B cell (primary cell): ENCODE results near the gene MAPT. TPM values are rescaled to one million over a fixed set of nuclear protein-coding genes. Genes with fewer than 3 reads are reported as not detected.

ENCODE experiments used
- ATAC-seq: fragments of 200-7000 bp; cut with Tn5 transposase; one replicate; pipeline ENCODE4 v1.10.0; 2021; ENCODE audit warnings: low read depth, mild to moderate bottlenecking, moderate number of reproducible peaks, moderate library complexity
- CTCF ChIA-PET: fragments of 350-600 bp; sonication (Branson Sonifier 250); formaldehyde crosslinking; loops from one replicate; lab custom pipeline; 2021; ENCODE audit warnings: antibody characterized with exemption, inconsistent platforms; lab: Charles Lee
- POLR2A ChIA-PET: fragments of 350-600 bp; sonication (Branson Sonifier 250); formaldehyde crosslinking; loops from one replicate; lab custom pipeline; 2021; ENCODE audit warnings: antibody characterized with exemption; lab: Charles Lee
- DNase-seq: peaks from one replicate; pipeline ENCODE4 v3.0.0; 2013
- H2AFZ ChIP-seq: 2 replicates; pipeline ENCODE4 v1.6.1; 2012; ENCODE audit warnings: mild to moderate bottlenecking, low read depth, low read length; ENCODE audit not compliant: insufficient read depth, poor library complexity, severe bottlenecking
- H3K27ac ChIP-seq, 2 donors: 1 replicate in 1 of 2; 2 replicates in 1 of 2; pipeline ENCODE4 v1.5.1; 2012 to 2013; ENCODE audit warnings: low read length in 2 of 2, mild to moderate bottlenecking in 2 of 2, moderate library complexity in 1 of 2
- H3K27me3 ChIP-seq, 4 experiments: fragments of 200-600 bp in 1 of 4; sonication (generic) in 1 of 4; replicated peaks in 1 of 4; 1 replicate in 2 of 4; 2 replicates in 2 of 4; pipeline versions ENCODE4 v1.6.1 to v1.7.0; 2013 to 2016; ENCODE audit warnings: low read length in 3 of 4, mild to moderate bottlenecking in 2 of 4, mixed read lengths in 1 of 4, moderate library complexity in 1 of 4; ENCODE audit not compliant: insufficient read depth in 4 of 4, control insufficient read depth in 3 of 4; ENCODE audit errors: control extremely low read depth in 1 of 4
- H3K36me3 ChIP-seq, 2 experiments: replicated peaks in 1 of 2; 1 replicate in 1 of 2; 2 replicates in 1 of 2; pipeline versions ENCODE4 v1.6.1 to v1.7.1; 2013; ENCODE audit warnings: low read length in 1 of 2; ENCODE audit not compliant: insufficient read depth in 2 of 2, control insufficient read depth in 1 of 2; ENCODE audit errors: control extremely low read depth in 1 of 2, extremely low read depth in 1 of 2
- H3K4me1 ChIP-seq, 2 donors: fragments of 200-600 bp in 1 of 2; sonication (generic) in 1 of 2; 1 replicate in 1 of 2; 2 replicates in 1 of 2; pipeline versions ENCODE4 v1.5.1 to v1.6.1; 2013 to 2017; ENCODE audit warnings: low read length in 2 of 2; ENCODE audit not compliant: control insufficient read depth in 2 of 2, insufficient read depth in 2 of 2
- H3K4me2 ChIP-seq: replicated peaks from 2 replicates; pipeline ENCODE3; 2012; ENCODE audit warnings: mild to moderate bottlenecking, low read depth, low read length; ENCODE audit not compliant: poor library complexity, severe bottlenecking
- H3K4me3 ChIP-seq, 5 experiments: fragments of 200-600 bp in 1 of 5; sonication (generic) in 1 of 5; 1 replicate in 3 of 5; 2 replicates in 2 of 5; pipeline versions ENCODE4 v1.5.1 to v1.7.0; 2011 to 2016; ENCODE audit warnings: low read length in 4 of 5, mild to moderate bottlenecking in 4 of 5, low read depth in 2 of 5, control low read depth in 1 of 5, moderate library complexity in 1 of 5; ENCODE audit not compliant: insufficient read depth in 1 of 5; ENCODE audit errors: control extremely low read depth in 1 of 5, extremely low read depth in 1 of 5
- H3K79me2 ChIP-seq: fragments of 200-600 bp; sonication (generic); one replicate; pipeline ENCODE4 v1.6.0; 2016; ENCODE audit warnings: low read length; ENCODE audit not compliant: control insufficient read depth, insufficient read depth
- H3K9ac ChIP-seq: fragments of 200-600 bp; sonication (generic); 2 replicates; pipeline ENCODE4 v1.6.1; 2017; ENCODE audit warnings: mild to moderate bottlenecking, low read length, moderate library complexity
- H3K9me3 ChIP-seq, 3 donors: one replicate each; pipeline versions ENCODE4 v1.6.1 to v1.7.1; 2013; ENCODE audit warnings: low read length in 2 of 3; ENCODE audit not compliant: control insufficient read depth in 2 of 3, insufficient read depth in 1 of 3; ENCODE audit errors: control extremely low read depth in 1 of 3
- H4K20me1 ChIP-seq: 2 replicates; pipeline ENCODE4 v1.6.0; 2012; ENCODE audit warnings: mild to moderate bottlenecking, low read length; ENCODE audit not compliant: insufficient read depth, control insufficient read depth, poor library complexity, severe bottlenecking
- H3K27ac Mint-ChIP-seq: one replicate; pipeline ENCODE4 v1.8.0; 2021; ENCODE audit warnings: mixed read lengths
- H3K27me3 Mint-ChIP-seq: one replicate; pipeline ENCODE4 v1.8.0; 2021; ENCODE audit warnings: mixed read lengths
- H3K4me1 Mint-ChIP-seq: one replicate; pipeline ENCODE4 v1.8.0; 2021; ENCODE audit warnings: mixed read lengths
- H3K4me3 Mint-ChIP-seq: one replicate; pipeline ENCODE4 v1.8.0; 2021; ENCODE audit warnings: mixed read lengths
- H3K9me3 Mint-ChIP-seq: one replicate; pipeline ENCODE4 v1.8.0; 2022; ENCODE audit warnings: mixed read lengths; ENCODE audit not compliant: insufficient read depth
- EZH2 ChIP-seq: IDR thresholded peaks from 2 replicates; pipeline ENCODE4 v1.6.1; 2012; ENCODE audit warnings: borderline replicate concordance, low read depth, mild to moderate bottlenecking, moderate library complexity, low read length; ENCODE audit not compliant: insufficient read depth, poor library complexity, severe bottlenecking
- WGBS: methylation state at CpG from one replicate; pipeline ENCODE4 v1.1.5; 2013; ENCODE audit warnings: missing lambda C conversion rate; ENCODE audit not compliant: insufficient coverage; 5-methylcytosine and 5-hydroxymethylcytosine counted together
- intact Hi-C: fragments of 100-400 bp; cut with micrococcal nuclease; formaldehyde crosslinking; loops from one replicate; pipeline ENCODE4 v1.10.0; 2022
- polyA plus RNA-seq: library from polyadenylated mRNA; depleted of rRNA; stranded (reverse); fragments of >200 nt; gene quantifications from 2 replicates; pipeline ENCODE4 v1.2.3, GENCODE V29; 2012
- total RNA-seq, 2 donors: library from RNA; stranded (reverse); fragments of 120-200 nt in 1 of 2; gene quantifications; 1 replicate in 1 of 2; 2 replicates in 1 of 2; pipeline versions ENCODE4 v1.2.3 to v1.2.4, GENCODE V29; 2013 to 2022
- TF ChIP-seq, protein P1 (sequence below): fragments of 200-600 bp; IDR thresholded peaks from one replicate; pipeline ENCODE4 v1.8.0; 2022; ENCODE audit warnings: antibody characterized with exemption, mild to moderate bottlenecking

The MAPT gene
- total and polyA plus RNA-seq, 2 donors (not counting 1 experiment from before 2014, with no cell fraction given): 0.13 to 0.20 TPM

DNA sequence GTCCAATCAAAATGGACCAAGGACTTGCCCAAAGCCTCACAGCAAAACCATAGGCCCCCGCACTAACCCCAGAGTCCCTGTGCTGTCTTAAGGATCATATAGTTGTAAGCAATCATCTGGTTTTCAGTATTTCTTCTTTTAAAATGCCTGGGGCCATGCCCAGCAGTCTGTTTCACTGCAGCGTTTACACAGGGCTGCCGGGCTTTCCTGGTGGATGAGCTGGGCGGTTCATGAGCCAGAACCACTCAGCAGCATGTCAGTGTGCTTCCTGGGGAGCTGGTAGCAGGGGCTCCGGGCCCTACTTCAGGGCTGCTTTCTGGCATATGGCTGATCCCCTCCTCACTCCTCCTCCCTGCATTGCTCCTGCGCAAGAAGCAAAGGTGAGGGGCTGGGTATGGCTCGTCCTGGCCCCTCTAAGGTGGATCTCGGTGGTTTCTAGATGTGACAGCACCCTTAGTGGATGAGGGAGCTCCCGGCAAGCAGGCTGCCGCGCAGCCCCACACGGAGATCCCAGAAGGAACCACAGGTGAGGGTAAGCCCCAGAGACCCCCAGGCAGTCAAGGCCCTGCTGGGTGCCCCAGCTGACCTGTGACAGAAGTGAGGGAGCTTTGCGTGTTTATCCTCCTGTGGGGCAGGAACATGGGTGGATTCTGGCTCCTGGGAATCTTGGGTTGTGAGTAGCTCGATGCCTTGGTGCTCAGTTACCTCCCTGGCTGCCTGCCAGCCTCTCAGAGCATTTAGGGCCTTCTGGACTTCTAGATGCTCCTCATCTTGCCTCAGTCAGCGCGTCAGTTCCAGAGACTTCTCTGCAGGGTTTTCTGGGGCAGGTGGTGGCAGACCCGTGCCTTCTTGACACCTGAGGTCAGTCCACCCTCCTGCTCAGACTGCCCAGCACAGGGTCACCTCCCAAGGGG is 79.8 kb downstream of the MAPT start:
- H2AFZ ChIP-seq: no peak overlapping the region
- H3K9ac ChIP-seq: no peak overlapping the region
- 93% methylated on average over 15 of the region's 17 CpGs for WGBS

More for the DNA sequence above, 79.8 kb downstream of the MAPT start:
- no peak overlapping the region for H3K27ac Mint-ChIP-seq
- DNase-seq (no peak), ATAC-seq (no peak)
- Histone ChIP-seq H3K4me1 (peaks cover 21 to 31% of the 10 kb centered on the region in 2 donors), H3K27me3 (no peaks in the 10 kb centered on the region), H4K20me1 (no peaks in the 10 kb centered on the region), H3K27ac (no peak overlapping the region), H3K4me2 (peak overlapping the region; percentile 50), H3K4me3 (no peak overlapping the region), H3K79me2 (no peaks in the 10 kb centered on the region), H3K9me3 (peaks cover 0 to 8% (median 3%) of the 10 kb centered on the region in 3 donors), H3K36me3 (no peaks in the 10 kb centered on the region)
- peaks cover 30% of the 10 kb centered on the region for H3K4me1 Mint-ChIP-seq
- intact Hi-C loops: no loop called here
- ChIA-PET POLR2A (no interaction called here), CTCF (interaction anchor here (1.9 kb wide), 1 partner anchor 25 kb away, joined by 11 read pairs; no protein-coding TSS in a partner anchor)
- peaks cover 17% of the 10 kb centered on the region for H3K27me3 Mint-ChIP-seq
- H3K9me3 Mint-ChIP-seq: no peaks in the 10 kb centered on the region
- TF ChIP-seq, protein P1, sequence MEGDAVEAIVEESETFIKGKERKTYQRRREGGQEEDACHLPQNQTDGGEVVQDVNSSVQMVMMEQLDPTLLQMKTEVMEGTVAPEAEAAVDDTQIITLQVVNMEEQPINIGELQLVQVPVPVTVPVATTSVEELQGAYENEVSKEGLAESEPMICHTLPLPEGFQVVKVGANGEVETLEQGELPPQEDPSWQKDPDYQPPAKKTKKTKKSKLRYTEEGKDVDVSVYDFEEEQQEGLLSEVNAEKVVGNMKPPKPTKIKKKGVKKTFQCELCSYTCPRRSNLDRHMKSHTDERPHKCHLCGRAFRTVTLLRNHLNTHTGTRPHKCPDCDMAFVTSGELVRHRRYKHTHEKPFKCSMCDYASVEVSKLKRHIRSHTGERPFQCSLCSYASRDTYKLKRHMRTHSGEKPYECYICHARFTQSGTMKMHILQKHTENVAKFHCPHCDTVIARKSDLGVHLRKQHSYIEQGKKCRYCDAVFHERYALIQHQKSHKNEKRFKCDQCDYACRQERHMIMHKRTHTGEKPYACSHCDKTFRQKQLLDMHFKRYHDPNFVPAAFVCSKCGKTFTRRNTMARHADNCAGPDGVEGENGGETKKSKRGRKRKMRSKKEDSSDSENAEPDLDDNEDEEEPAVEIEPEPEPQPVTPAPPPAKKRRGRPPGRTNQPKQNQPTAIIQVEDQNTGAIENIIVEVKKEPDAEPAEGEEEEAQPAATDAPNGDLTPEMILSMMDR: no peak
- no peak for TF ChIP-seq EZH2
- no peak overlapping the region for H3K4me3 Mint-ChIP-seq
